ENCODE data around the gene PLEKHO1. TPM values are rescaled to one million over a fixed set of nuclear protein-coding genes. Genes with fewer than 3 reads are reported as not detected.

The PLEKHO1 gene
- total RNA-seq, 4 donors from 2014 or later, result 35.9 to 76.3 (median 49.7) TPM

DNA sequence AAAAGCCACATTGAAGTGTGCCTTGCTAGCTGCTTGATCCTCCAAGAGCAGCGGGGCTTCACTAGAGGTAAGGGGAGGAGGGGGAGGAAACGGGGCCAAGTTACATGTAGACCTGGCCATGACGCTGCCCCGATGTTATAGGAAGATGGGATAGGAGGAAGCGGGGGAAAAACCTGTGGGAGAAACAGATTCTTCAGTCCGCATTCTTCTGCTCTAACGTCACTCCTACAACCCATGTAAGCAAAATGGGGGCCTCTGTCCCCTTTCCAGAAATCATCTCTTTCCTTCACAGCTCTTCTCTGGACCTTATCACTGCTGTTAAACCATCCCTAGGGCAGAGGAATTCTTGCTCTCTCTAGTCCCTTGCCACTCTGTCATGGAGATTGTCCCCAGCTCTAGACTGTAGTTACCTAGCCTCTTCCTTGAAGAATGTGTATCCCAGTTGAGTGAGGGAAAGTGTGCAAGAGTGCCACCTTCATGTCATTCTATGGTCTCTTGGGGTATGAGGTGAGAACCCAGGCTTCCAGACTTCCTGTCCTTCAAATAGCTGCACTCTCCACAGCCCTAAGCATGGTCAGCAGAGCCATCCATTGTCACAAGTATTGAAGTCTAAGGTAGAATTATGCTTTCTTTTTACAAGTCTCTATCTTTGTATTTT is 11.4 kb downstream of the PLEKHO1 start:
- Histone ChIP-seq H3K4me3 (no peak overlapping the region), H3K27me3 (no peaks in the 10 kb centered on the region), H3K4me1 (peaks cover 33 to 77% (median 47%) of the 10 kb centered on the region in 4 donors), H3K36me3 (peaks cover 0 to 7% (median 0%) of the 10 kb centered on the region in 4 donors), H3K27ac (peak overlapping the region; percentile 92 to 96 (median 94)), H3K9me3 (no peaks in the 10 kb centered on the region)
- WGBS, 2 donors (ENCODE audit: low coverage in 1 of 2), result 65 to 81% methylated on average over 6 to 7 of the region's 7 CpGs
- in situ Hi-C loops (cut with MboI; ENCODE audit: low pct_ligation_motif_present in 1 of 4, low pct_unique_long_range_greater_than_20kb in 1 of 4, low sequenced_read_pairs in 3 of 4) (loop anchor here in 2 of 4 donors (10.0 to 25.0 kb wide), 2 partner anchors 86 to 99 kb away; partner anchors contain the start of gene VPS45 (in 1 of the 2)), intact Hi-C loops (cut with DNase I; ENCODE audit: low total_unique reads) (no loop called here)
- DNase-seq, result no peak
- no peak for TF ChIP-seq POLR2A (IDR thresholded peaks at IDR 0.05)
- no peak for TF ChIP-seq EP300 (IDR thresholded peaks at IDR 0.05; ENCODE audit: low read depth)
- TF ChIP-seq, protein P1, sequence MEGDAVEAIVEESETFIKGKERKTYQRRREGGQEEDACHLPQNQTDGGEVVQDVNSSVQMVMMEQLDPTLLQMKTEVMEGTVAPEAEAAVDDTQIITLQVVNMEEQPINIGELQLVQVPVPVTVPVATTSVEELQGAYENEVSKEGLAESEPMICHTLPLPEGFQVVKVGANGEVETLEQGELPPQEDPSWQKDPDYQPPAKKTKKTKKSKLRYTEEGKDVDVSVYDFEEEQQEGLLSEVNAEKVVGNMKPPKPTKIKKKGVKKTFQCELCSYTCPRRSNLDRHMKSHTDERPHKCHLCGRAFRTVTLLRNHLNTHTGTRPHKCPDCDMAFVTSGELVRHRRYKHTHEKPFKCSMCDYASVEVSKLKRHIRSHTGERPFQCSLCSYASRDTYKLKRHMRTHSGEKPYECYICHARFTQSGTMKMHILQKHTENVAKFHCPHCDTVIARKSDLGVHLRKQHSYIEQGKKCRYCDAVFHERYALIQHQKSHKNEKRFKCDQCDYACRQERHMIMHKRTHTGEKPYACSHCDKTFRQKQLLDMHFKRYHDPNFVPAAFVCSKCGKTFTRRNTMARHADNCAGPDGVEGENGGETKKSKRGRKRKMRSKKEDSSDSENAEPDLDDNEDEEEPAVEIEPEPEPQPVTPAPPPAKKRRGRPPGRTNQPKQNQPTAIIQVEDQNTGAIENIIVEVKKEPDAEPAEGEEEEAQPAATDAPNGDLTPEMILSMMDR (IDR thresholded peaks at IDR 0.05), result no peak
- TF ChIP-seq POLR2AphosphoS5 (IDR thresholded peaks at IDR 0.05), result no peak

DNA sequence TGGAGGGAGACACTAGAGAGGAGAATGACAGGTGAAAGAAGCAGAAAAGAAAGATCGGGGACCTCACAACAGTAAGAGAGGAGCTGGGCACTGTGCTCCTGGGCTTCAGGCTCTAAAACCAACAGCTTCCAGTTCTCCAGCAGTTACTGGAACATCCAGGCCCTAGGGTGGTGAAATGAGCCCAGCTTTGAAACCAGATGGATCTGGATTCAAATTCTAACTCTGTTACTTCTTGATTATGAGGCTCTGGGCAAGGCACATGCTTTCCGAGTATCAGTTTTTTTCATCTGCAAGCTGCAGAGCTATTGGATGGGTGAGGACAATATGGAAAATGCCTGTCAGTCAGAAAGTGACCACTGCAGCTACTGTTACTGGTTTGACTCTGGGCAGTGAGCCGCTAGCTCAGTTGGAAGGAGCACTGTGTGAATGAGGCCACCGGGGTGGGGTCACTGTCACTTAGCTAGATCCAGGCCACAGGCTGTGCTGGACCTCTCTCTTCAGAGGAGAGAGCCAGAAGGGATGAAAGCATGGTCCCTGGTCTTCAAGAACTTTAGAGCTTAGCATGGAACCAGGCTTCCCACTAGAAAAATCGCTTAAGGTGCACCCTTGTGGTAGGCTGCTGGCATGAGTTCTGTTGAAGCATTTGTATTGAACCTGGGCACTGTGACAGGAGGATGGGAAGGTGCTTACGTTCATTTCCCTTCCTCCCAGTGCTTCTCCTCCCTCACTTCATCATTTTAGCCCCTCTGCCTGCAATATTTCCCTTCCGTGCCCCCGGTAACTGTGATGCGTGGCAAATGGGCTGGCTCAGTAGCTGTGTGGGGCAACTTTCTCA is 12.2 kb downstream of the PLEKHO1 start:
- Histone ChIP-seq H3K9me3 (no peaks in the 10 kb centered on the region), H3K27me3 (no peaks in the 10 kb centered on the region), H3K27ac (peak overlapping the region; percentile 92 to 96 (median 94)), H3K36me3 (no peaks in the 10 kb centered on the region), H3K4me3 (no peak overlapping the region), H3K4me1 (peaks cover 33 to 75% (median 47%) of the 10 kb centered on the region in 4 donors)
- TF ChIP-seq POLR2AphosphoS5 (IDR thresholded peaks at IDR 0.05), result peak in 1 of 3 donors; percentile 4
- TF ChIP-seq, protein P1 (IDR thresholded peaks at IDR 0.05), result no peak
- in situ Hi-C loops (cut with MboI; ENCODE audit: low pct_ligation_motif_present in 1 of 4, low pct_unique_long_range_greater_than_20kb in 1 of 4, low sequenced_read_pairs in 3 of 4) (loop anchor here in 2 of 4 donors (10.0 to 25.0 kb wide), 2 partner anchors 87 to 100 kb away; partner anchors contain the start of gene VPS45 (in 1 of the 2)), intact Hi-C loops (cut with DNase I; ENCODE audit: low total_unique reads) (no loop called here)
- WGBS, 2 donors (ENCODE audit: low coverage in 1 of 2), result 70 to 93% methylated on average over 4 to 9 of the region's 9 CpGs
- no peak for DNase-seq

DNA sequence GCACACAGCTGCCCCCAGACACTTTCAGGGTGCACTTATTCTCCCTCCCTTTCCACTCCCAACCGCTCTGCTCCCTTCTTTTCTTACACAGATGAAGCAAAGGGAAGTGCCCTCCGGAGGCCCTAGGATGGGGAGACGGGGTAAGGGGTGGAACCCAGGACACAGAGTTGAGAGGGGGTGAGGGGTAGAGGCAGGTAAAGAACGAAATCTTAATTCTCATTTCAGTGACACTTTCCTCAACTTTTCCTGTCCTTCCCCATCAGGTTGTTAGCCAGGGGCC is 12.8 kb downstream of the PLEKHO1 start:
- 57 to 58% methylated on average over 2 to 4 of the region's 4 CpGs for WGBS, 2 donors (ENCODE audit: low coverage in 1 of 2)
- Histone ChIP-seq H3K9me3 (no peaks in the 10 kb centered on the region), H3K36me3 (no peaks in the 10 kb centered on the region), H3K4me3 (peak overlapping the region in 1 of 4 donors; percentile 35), H3K4me1 (peaks cover 33 to 75% (median 47%) of the 10 kb centered on the region in 4 donors), H3K27ac (peak overlapping the region; percentile 92 to 96 (median 94)), H3K27me3 (no peaks in the 10 kb centered on the region)
- DNase-seq, result no peak
- in situ Hi-C loops (cut with MboI; ENCODE audit: low pct_ligation_motif_present in 1 of 4, low pct_unique_long_range_greater_than_20kb in 1 of 4, low sequenced_read_pairs in 3 of 4), result loop anchor here in 2 of 4 donors (10.0 to 25.0 kb wide), 2 partner anchors 88 to 100 kb away; partner anchors contain the start of gene VPS45 (in 1 of the 2)
- intact Hi-C loops (cut with DNase I; ENCODE audit: low total_unique reads), result no loop called here
- no peak for TF ChIP-seq POLR2A (IDR thresholded peaks at IDR 0.05)

DNA sequence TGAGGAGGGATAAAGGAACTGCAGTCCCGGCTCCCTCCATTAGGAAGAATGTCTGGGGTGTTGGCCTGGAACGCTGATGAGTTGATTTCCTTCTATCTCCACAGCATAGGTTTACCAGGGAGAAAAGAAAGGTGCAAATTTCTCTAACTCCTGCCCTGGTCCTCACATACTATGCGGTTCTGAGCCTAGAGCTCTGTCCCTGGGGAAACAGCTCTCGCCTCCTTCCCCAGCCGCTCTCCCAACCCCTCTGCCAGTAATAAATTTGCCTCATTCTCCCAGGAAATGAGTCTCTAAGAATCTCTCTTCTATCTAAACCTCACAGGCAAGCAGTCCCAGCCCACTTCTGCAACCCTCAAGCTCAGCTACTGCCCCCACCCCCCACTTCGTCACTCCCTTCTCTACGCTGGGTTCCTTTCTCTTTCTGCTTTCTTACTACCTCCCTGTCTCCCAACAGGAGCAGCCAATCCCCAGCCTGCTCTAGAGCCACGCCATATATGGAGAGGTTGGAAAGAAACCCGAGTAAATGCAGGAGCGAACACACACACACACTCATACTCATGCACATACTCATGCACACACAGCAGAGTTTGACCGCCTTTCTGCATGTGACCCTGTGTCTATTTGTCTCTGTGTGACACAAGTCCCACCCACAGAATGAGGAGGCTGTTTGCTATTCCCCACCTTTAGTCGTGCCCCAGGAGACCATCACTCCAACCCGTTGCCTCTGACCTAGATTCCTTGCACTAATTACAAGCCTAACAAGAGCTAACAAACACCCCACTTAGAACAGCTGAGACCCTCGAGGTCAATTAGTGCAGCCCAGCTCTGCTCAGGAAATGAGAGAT is 13.4 kb downstream of the PLEKHO1 start:
- in situ Hi-C loops (cut with MboI; ENCODE audit: low pct_ligation_motif_present in 1 of 4, low pct_unique_long_range_greater_than_20kb in 1 of 4, low sequenced_read_pairs in 3 of 4) (loop anchor here in 2 of 4 donors (10.0 to 25.0 kb wide), 2 partner anchors 88 to 101 kb away; partner anchors contain the start of gene VPS45 (in 1 of the 2)), intact Hi-C loops (cut with DNase I; ENCODE audit: low total_unique reads) (no loop called here)
- Histone ChIP-seq H3K4me1 (peaks cover 33 to 73% (median 47%) of the 10 kb centered on the region in 4 donors), H3K4me3 (peak overlapping the region in 1 of 4 donors; percentile 35), H3K27ac (peak overlapping the region; percentile 92 to 96 (median 94)), H3K36me3 (no peaks in the 10 kb centered on the region), H3K9me3 (no peaks in the 10 kb centered on the region), H3K27me3 (no peaks in the 10 kb centered on the region)
- TF ChIP-seq, protein P1 (IDR thresholded peaks at IDR 0.05), result peak in 3 of 5 experiments; percentile 23 to 41 (median 27)
- peak; percentile 67 to 80 (median 75) for TF ChIP-seq POLR2AphosphoS5 (IDR thresholded peaks at IDR 0.05)
- no peak for TF ChIP-seq EP300 (IDR thresholded peaks at IDR 0.05; ENCODE audit: low read depth)
- TF ChIP-seq POLR2A (IDR thresholded peaks at IDR 0.05), result peak; percentile 73
- 26 to 40% methylated on average over 5 to 14 of the region's 14 CpGs for WGBS, 2 donors (ENCODE audit: low coverage in 1 of 2)
- DNase-seq, result peak; percentile 81
